GM12872 (cell line): ENCODE results near the gene ZNF407.

Experiments
- CTCF ChIP-seq: IDR thresholded peaks from 3 replicates; pipeline ENCODE4 v1.5.1; 2011; ENCODE audit warnings: low read depth, mild to moderate bottlenecking, low read length, moderate library complexity; ENCODE audit not compliant: insufficient read depth

Gene ZNF407

GRCh38 chr18:75048776-75049454, 451.2 kb downstream of the ZNF407 start:
- no peak for TF ChIP-seq CTCF

- no peak for TF ChIP-seq CTCF
Observed at GRCh38 chr18:75049455-75049789, 451.8 kb downstream of the ZNF407 start.

GRCh38 chr18:75051757-75052156, 454.1 kb downstream of the ZNF407 start:
- TF ChIP-seq CTCF: no peak

GRCh38 chr18:75052475-75052874, 454.8 kb downstream of the ZNF407 start:
- TF ChIP-seq CTCF: no peak

GRCh38 chr18:75053028-75053629, 455.5 kb downstream of the ZNF407 start:
- TF ChIP-seq CTCF: no peak

- no peak for TF ChIP-seq CTCF
Observed at GRCh38 chr18:75054046-75054445, 456.4 kb downstream of the ZNF407 start.

- TF ChIP-seq CTCF: no peak
Observed at GRCh38 chr18:75054611-75055010, 456.9 kb downstream of the ZNF407 start.
